GM18517 (cell line): ENCODE measurements around the gene TRAF7.
"Not testable (repeated sequence)": the region's sequence is repeated elsewhere in the genome, so short reads cannot be mapped to it uniquely, and the experiment has no call there.

Experiments
- ATAC-seq: cut with Tn5 transposase; IDR thresholded peaks from one replicate; pipeline ENCODE4 v1.9.1; 2021; ENCODE audit warnings: mild to moderate bottlenecking, moderate library complexity; ENCODE audit not compliant: unreplicated experiment

TRAF7 gene

DNA sequence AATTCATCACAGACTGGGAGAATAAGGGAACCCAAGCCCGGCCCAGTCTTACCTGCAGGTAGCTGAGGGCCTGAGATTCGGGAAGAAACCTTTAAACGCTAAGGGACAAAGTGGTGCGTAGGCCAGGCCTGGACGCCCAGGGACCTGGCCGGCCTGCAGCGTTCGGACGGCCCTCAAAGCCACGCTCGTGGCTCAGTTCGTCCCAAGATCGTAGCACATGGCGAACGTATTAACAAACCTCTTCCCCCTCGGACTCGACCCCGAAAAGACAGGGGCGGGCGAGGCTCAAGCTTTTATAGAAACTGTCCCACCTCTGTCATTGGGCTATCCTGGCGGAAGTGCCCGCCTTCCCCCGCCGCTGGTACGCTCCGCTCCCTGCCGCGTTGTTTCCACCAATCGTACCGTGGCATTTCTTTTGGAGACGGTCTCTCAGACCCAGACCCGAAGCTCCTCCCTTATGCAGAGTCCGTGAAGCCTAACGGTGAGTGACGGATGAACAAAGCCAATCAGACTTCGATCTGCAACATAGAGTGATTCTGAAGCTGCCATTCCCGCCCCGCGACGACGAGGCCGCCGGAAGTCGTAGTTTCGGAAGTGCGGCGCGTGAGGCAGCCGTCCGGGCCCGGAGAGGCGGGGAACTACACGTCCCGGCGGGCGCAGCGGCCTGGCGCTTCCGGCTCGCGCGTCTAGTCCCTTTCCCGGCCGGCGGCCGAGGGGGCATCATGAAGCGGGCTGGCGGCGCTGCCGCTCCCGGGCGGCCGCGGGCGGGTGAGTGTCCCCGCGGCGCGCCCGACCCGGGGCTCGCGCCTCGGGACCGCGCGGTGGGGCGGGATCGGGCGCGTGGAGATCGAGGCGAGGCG, at the start of gene TRAF7:
Gene TRAF7 (plus strand): TSS at position 692 of the 860 bp plus-strand sequence. CDS start 8,139 bp downstream, outside the sequence.
- ATAC-seq = peak; percentile 92

GRCh38 chr16:2106211-2106610, 49.4 kb upstream of the TRAF7 start:
- not testable (repeated sequence) for ATAC-seq

DNA sequence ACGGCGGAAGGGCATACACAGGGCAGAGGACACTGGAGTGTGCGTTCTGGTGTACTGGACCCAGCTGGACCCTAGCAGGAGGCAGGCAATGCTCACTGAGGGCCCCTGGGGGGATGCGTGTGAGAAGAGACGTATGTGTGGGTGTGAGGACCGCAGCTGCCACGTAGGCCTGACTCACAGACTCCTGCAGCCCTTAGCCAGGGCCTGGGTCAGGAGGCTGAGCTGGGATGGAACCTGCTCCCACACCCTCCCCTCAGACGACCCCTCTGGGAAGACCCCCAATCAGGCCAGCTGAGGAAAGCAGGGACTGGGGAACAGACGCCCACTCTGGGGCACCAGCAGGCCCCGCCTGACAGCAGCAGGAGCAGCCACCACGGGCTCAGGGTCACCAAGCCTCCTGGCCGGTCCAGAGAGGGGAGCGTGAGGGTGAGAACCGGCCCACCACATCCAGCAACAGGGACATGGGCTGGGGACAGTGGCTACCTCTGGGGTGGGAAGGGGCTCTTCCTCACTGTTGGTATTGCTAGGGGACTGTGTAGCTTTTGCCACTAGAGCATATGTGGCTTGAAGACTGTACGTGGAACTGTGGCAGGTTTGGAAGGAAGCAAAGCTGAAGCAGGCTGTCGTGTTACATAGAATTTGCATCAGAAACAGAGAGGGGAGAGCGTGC, 48.3 kb upstream of the TRAF7 start:
- ATAC-seq = not testable (repeated sequence)

DNA sequence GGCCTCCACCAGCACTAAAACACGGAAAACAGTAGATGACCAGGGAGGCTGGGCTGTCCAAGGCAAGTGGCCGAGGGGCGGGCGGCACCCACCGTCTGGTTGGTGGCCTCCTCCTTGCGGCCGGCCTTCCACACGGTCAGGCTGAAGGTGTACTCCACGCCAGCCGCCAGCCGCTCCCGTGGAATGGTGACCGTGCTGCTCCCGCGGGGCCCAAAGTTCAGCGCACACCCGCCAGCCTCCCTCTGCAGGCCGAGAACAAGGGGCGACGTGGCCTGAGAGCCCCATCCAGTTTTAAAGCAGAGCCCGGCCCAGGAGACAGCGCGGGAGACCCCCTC, 47.8 kb upstream of the TRAF7 start:
- not testable (repeated sequence) for ATAC-seq

DNA sequence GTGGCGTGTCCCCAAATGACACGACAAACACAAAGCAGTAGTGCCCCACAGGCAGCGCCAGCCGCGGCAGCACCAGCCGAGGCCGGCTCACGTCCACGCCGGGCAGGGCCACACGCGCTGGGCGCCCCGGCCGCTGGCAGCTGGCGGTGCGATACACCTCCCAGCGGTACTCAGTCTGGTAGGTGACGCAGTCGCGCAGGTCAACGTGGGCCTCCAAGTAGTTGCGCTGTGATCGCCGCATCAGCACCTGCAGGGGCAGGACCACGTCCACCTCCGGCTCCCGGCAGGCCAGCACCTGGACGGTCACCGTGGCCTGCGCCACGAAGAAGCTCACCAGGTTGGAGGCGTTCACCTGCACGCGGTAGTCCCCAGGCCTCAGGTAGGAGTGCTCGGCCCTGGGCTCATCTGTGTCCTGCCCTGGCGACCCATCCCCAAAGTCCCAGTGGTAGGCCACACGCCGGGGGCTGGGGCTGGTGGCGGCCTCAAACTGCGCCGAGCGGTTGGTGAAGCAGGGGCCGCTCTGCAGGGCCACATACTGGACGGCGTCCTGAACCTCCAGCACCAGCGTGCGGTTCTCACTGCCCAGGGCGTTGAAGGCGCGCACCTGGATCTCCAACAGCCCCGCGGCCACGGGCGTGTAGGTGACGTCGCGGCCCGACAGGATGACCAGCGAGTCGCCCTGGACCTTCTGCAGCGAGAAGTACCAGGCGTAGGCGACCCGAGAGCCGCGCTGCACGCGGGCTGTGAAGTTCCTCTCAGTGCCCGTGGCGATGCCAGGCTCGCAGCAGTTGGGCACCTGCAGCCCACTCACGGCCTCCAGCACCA, 46.9 kb upstream of the TRAF7 start:
- not testable (repeated sequence) for ATAC-seq

- ATAC-seq = not testable (repeated sequence)
Observed at GRCh38 chr16:2109271-2109580, 46.4 kb upstream of the TRAF7 start.

DNA sequence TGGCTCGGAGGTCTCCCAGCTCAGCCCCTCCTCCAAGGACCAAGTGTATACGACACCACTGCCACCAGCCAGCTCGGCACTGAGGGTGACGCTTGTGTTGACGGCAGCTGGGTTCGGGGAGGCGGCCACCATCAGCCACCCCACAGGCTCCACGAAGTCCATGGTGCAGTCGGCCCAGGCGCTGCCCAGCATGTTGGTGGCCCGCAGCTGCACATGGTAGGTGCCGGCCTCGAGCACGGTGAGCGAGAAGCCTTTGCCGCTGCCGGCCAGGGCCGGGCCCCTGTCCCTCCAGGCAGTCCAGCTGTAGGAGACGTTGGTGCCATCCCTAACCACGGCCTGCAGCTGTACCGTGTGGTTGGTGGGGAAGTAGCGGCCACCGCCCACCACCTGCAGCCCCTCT, 45.7 kb upstream of the TRAF7 start:
- ATAC-seq = not testable (repeated sequence)

DNA sequence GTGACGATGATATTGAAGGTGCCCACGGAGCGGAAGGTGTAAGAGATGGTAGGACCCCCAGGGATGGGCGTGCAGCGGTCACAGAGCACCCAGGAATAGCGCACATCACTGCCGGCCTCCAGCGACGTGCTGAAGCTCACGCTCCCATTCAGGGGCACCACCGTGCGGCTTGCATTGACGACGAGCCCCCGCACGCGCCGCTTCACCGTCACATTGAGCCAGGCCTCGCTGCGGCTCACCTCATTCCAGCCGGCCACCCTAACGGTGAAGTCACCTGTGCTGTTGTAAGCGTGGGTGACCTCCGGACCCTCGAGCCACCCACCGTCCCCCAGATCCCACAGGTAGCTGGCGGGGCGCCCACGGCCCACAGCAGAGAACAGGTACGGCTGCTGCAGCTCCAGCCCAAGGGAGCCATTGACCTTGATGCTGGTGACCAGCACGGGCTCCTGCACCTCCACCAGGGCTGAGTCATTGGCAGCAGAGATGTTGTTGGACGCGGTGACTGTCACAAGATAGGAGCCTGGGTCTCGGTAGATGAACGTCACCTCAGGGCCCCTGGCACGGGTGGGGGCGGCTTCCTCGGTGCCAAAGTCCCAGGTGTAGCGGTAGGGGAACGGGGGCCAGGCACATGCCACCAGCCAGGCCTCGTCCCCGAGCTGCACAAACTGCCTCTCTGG, 45.1 kb upstream of the TRAF7 start:
- ATAC-seq = not testable (repeated sequence)

DNA sequence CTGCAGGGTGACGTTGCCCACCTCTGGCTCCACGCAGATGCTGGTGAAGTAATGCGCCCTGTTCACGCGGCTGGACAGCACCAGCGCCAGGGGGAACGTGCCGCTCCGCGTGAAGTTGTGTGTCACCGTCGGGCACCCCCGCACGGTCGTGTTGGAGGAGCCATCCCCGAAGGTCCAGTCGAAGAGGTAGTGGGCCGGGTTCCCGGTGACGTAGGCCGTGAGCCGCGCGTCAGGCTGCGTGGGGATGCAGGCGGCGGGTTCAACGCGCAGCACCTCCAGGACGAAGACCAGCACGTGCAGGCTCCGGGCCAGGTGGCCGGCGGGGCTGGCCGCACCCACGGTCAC, 44.6 kb upstream of the TRAF7 start:
- not testable (repeated sequence) for ATAC-seq

DNA sequence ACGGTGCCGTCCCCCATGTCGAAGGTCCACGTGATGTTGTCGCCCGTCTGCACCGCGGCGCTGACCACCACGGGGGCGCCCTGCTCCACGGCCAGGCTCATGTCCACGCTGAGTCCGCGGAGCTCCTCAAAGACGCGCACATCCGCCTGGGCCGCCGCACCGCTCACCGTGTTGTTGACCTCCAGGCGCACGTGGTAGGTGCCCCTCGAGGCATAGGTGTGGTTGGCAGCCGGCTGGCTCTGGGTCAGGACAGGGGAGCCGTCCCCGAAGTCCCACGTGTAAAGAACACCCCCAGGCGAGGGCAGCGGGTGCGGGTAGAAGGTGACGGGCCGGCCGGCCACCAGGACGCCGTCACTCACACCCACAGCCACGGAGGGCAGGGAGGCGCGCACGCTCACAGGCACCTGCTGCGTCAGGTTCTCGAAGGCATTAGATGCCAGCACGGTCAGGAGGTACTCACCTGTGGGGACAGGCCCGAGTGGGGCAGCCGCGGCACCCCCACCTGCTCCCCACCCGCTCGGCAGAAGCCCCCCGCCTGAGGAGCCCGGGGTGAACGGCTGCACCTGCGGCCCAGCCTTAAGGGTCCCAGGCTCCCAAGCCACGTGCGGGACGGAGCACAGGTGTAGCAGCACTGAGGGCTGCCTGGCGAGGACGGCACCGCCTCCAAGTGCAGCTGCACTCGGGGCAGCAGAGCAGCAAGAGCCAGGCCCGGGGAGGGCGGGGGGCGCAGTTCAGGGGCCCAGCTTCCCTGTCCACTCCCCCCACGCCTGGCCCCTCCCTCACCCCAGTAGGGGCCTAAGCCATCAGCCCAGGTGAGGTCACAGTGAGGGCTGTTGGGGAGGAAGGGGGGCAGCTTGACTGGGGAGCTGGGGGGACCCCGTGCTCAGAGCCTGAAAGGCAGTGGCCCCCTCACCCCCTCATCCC, 43.9 kb upstream of the TRAF7 start:
- not testable (repeated sequence) for ATAC-seq

GRCh38 chr16:2112539-2113106, 43.0 kb upstream of the TRAF7 start:
- not testable (repeated sequence) for ATAC-seq

GRCh38 chr16:2114225-2114624, 41.4 kb upstream of the TRAF7 start:
- ATAC-seq = not testable (repeated sequence)

- not testable (repeated sequence) for ATAC-seq
Observed at GRCh38 chr16:2114885-2115590, 40.5 kb upstream of the TRAF7 start.

DNA sequence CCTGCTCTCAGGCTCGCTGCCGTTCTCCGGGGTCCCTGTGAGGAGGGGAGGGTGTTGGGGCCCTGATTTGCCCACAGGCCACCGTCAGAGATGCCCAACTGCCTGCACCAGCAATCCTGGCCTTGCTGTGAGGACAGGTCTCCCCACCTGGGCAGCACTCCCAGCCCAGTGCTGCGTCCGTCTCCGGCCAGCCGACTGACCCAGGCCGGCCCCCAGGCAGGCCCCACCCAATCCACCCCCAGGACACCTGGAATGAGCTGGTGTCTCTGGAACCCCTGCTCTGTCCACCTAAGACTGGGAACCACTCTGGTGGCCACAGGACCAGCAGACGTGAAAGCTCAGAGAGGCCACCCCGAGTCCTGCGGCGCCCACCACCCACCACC, 40.0 kb upstream of the TRAF7 start:
- ATAC-seq = no peak

GRCh38 chr16:2116428-2116827, 39.2 kb upstream of the TRAF7 start:
- not testable (repeated sequence) for ATAC-seq

- not testable (repeated sequence) for ATAC-seq
Observed at GRCh38 chr16:2117341-2117740, 38.2 kb upstream of the TRAF7 start.

GRCh38 chr16:2117960-2118722, 37.4 kb upstream of the TRAF7 start:
- not testable (repeated sequence) for ATAC-seq

- not testable (repeated sequence) for ATAC-seq
Observed at GRCh38 chr16:2121325-2121724, 34.3 kb upstream of the TRAF7 start.
